Pancreas (tissue), 10 donors: ENCODE data around the gene PKM. TPM values are rescaled to one million over a fixed set of nuclear protein-coding genes. Genes with fewer than 3 reads are reported as not detected.

Experiments
- ATAC-seq, 4 donors: fragments of 200-7000 bp; cut with Tn5 transposase; one replicate each; pipeline versions ENCODE4 v1.8.0 to v1.9.1; 2020; ENCODE audit warnings: mild to moderate bottlenecking in 4 of 4, moderate library complexity in 4 of 4
- DNase-seq, 6 donors: peaks; one replicate each; pipeline ENCODE4 v3.0.0-alpha.2; 2020
- FAIRE-seq: peaks from 2 replicates; lab custom pipeline; 2012; peaks lifted over from hg19 to GRCh38; lab: Jason Lieb, UNC
- H3K27ac ChIP-seq, 4 donors: fragments of 200-600 bp; sonication (generic); 1 replicate in 3 of 4; 2 replicates in 1 of 4; pipeline versions ENCODE4 v1.5.0 to v1.8.0; 2020
- H3K27me3 ChIP-seq, 4 donors: fragments of 200-600 bp; one replicate each; pipeline ENCODE4 v1.8.0; 2021
- H3K36me3 ChIP-seq, 3 donors: fragments of 200-600 bp; sonication (generic) in 1 of 3; one replicate each; pipeline versions ENCODE4 v1.5.0 to v1.8.0; 2020 to 2021
- H3K4me1 ChIP-seq, 3 donors: fragments of 200-600 bp; one replicate each; pipeline ENCODE4 v1.8.0; 2021
- H3K4me3 ChIP-seq, 4 donors: fragments of 200-600 bp; sonication (generic) in 2 of 4; one replicate each; pipeline versions ENCODE4 v1.5.0 to v1.8.0; 2020 to 2021
- H3K9me3 ChIP-seq, 4 donors: fragments of 200-600 bp; one replicate each; pipeline ENCODE4 v1.8.0; 2021
- CTCF ChIP-seq, 4 donors: fragments of 200-600 bp; sonication (generic) in 3 of 4; IDR thresholded peaks; one replicate each; pipeline versions ENCODE4 v1.5.0 to v1.8.0; 2021; ENCODE audit warnings: antibody characterized with exemption in 4 of 4
- WGBS, 2 donors: extraction: QIAGEN DNeasy Blood & Tissue Kit; methylation state at CpG; one replicate each; pipeline ENCODE4 v1.1.7; 2013; 5-methylcytosine and 5-hydroxymethylcytosine counted together
- intact Hi-C, 3 donors: fragments of 100-400 bp; cut with DNase I; formaldehyde crosslinking; loops; one replicate each; pipeline versions ENCODE4 v1.11.1 to v1.14.2; 2022
- polyA plus RNA-seq, 2 donors: library from polyadenylated mRNA; stranded (reverse); fragments of 200-250 nt; gene quantifications; one replicate each; pipeline ENCODE4 v1.2.3, GENCODE V29; 2013
- total RNA-seq, 6 donors: library from RNA; stranded (reverse); fragmentation: NEBNext Ultra II Directional in 4 of 6; extraction: Animal tissue kit (Norgen Biotek cat#: 25700) in 4 of 6; gene quantifications; one replicate each; pipeline versions ENCODE4 v1.2.1 to v1.2.4, GENCODE V29; 2021 to 2023
- donor health status: healthy with polysubstance abuse.
- donor health status: DM: no; HTN: no; CAD: no; lungs with moderate emphysema.
- donor health status: DM: no; HTN: no; CAD: no.
- donor health status: control.
- donor health status: control.
- donor health status: Bipolar disorder and iron deficiency.
- donor health status: DM: yes; HTN: yes; CAD: no.
- donor health status: DM: no; HTN: no; CAD: no.
- donor health status: DM: no; HTN: no; CAD: no.
- donor health status: DM: yes; HTN: yes; CAD: no.

PKM gene
- total and polyA plus RNA-seq, 8 donors: 61.8 to 219 (median 110) TPM

DNA sequence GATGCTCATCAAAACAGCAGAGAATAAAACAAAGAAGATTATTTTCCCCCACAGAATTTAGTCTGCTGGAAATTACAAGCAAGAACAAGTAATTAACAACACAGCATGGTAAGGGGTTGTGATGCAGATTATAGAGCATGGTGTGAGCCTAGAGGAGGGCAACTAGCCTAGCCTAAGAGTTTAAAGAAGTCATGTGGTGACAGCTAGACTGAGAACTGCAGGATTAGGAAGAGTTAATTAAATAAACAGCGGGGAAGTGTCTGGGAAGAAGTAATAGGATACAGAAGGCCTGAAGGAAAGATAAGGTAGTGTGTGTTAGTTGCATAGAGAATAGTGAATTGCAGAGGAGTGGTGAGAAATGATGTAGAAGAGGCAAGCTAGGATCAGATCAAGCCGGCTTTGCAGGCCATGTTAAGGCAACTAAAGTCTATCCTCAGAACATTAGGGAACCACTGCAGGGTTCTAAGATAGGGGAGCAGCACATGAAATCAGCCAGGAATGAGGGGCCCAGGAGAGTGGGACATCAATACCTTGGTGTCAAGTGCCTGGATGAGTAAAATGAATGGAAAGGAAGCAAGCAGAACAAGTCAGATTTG is 11.9 kb upstream of the PKM start:
- Histone ChIP-seq H3K4me1 (no peaks in the 10 kb centered on the region), H3K4me3 (no peak overlapping the region), H3K9me3 (no peaks in the 10 kb centered on the region), H3K27ac (no peak overlapping the region), H3K27me3 (no peaks in the 10 kb centered on the region), H3K36me3 (peaks cover 0 to 25% (median 3%) of the 10 kb centered on the region in 3 donors)
- DNase-seq (no peak), FAIRE-seq (no peak), ATAC-seq (no peak)
- no peak for TF ChIP-seq CTCF (IDR thresholded peaks at IDR 0.05)
- 63% methylated on average over 2 of the region's 2 CpGs for WGBS, 2 donors
- intact Hi-C loops: no loop called here

DNA sequence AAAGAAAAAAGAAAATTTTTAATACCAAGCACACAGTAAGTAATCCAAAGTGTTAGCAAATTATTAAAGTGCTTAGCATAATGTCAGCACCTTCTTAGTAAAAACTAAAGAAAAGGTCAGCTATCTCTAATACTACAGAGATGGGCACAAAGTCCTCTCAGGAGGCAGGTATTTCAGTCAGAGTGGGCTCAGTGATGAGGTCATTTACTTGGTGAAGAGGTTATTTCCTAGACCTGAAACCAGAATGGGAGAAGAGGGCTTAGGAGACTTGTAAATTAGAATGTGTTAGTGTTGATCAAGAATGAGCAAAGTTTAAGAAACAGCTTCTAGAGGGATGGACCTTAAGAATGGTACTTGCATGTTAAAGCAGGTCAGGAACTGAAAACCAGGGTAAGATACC is 8.7 kb upstream of the PKM start:
- H3K27ac ChIP-seq: no peak overlapping the region
- H3K36me3 ChIP-seq: peaks cover 0 to 25% (median 0%) of the 10 kb centered on the region in 3 donors
- H3K4me1 ChIP-seq: no peaks in the 10 kb centered on the region
- FAIRE-seq (no peak), DNase-seq (no peak), ATAC-seq (no peak)
- H3K9me3 ChIP-seq: no peaks in the 10 kb centered on the region
- no peak overlapping the region for H3K4me3 ChIP-seq
- intact Hi-C loops: no loop called here
- no peak for TF ChIP-seq CTCF (IDR thresholded peaks at IDR 0.05)
- H3K27me3 ChIP-seq: no peaks in the 10 kb centered on the region

- DNase-seq (no peak), ATAC-seq (no peak), FAIRE-seq (no peak)
- no peak for TF ChIP-seq CTCF (IDR thresholded peaks at IDR 0.05)
- peaks cover 0 to 25% (median 0%) of the 10 kb centered on the region in 3 donors for H3K36me3 ChIP-seq
- H3K27me3 ChIP-seq: no peaks in the 10 kb centered on the region
- intact Hi-C loops: no loop called here
- H3K27ac ChIP-seq: no peak overlapping the region
- H3K9me3 ChIP-seq: no peaks in the 10 kb centered on the region
- no peak overlapping the region for H3K4me3 ChIP-seq
- 95 to 99% methylated on average over 3 of the region's 3 CpGs for WGBS, 2 donors
- H3K4me1 ChIP-seq: no peaks in the 10 kb centered on the region
Measured at GRCh38 chr15:72238586-72238985, 7.6 kb upstream of the PKM start.

- WGBS, 2 donors: 96% methylated on average over 1 of the region's 1 CpG
- H3K4me3 ChIP-seq: no peak overlapping the region
- H3K4me1 ChIP-seq: peaks cover under 1 to 2% (median 1%) of the 10 kb centered on the region in 3 donors
- peak overlapping the region in 1 of 4 donors; percentile 28 for H3K27ac ChIP-seq
- intact Hi-C loops: no loop called here
- ATAC-seq (no peak), FAIRE-seq (no peak), DNase-seq (no peak)
- peaks cover 0 to 23% (median 0%) of the 10 kb centered on the region in 3 donors for H3K36me3 ChIP-seq
- no peak for TF ChIP-seq CTCF (IDR thresholded peaks at IDR 0.05)
- no peaks in the 10 kb centered on the region for H3K9me3 ChIP-seq
- no peaks in the 10 kb centered on the region for H3K27me3 ChIP-seq
Measured at GRCh38 chr15:72237853-72238224, 6.8 kb upstream of the PKM start.

- ATAC-seq: peak in 3 of 4 donors; percentile 71 to 88 (median 81)
- DNase-seq: peak in 1 of 6 donors; percentile 39
- H3K9me3 ChIP-seq: no peaks in the 10 kb centered on the region
- no peak for TF ChIP-seq CTCF (IDR thresholded peaks at IDR 0.05)
- H3K4me3 ChIP-seq: no peak overlapping the region
- no peak for FAIRE-seq
- WGBS, 2 donors: 61 to 67% methylated on average over 3 of the region's 3 CpGs
- peak overlapping the region in 1 of 4 donors; percentile 28 for H3K27ac ChIP-seq
- intact Hi-C loops: no loop called here
- H3K27me3 ChIP-seq: no peaks in the 10 kb centered on the region
- peaks cover 6 to 7% (median 7%) of the 10 kb centered on the region in 3 donors for H3K4me1 ChIP-seq
- peaks cover 0 to 17% (median 0%) of the 10 kb centered on the region in 3 donors for H3K36me3 ChIP-seq
Measured at GRCh38 chr15:72237029-72237852, 6.3 kb upstream of the PKM start.
